ENCODE measurements around the gene PCTP.

DNA sequence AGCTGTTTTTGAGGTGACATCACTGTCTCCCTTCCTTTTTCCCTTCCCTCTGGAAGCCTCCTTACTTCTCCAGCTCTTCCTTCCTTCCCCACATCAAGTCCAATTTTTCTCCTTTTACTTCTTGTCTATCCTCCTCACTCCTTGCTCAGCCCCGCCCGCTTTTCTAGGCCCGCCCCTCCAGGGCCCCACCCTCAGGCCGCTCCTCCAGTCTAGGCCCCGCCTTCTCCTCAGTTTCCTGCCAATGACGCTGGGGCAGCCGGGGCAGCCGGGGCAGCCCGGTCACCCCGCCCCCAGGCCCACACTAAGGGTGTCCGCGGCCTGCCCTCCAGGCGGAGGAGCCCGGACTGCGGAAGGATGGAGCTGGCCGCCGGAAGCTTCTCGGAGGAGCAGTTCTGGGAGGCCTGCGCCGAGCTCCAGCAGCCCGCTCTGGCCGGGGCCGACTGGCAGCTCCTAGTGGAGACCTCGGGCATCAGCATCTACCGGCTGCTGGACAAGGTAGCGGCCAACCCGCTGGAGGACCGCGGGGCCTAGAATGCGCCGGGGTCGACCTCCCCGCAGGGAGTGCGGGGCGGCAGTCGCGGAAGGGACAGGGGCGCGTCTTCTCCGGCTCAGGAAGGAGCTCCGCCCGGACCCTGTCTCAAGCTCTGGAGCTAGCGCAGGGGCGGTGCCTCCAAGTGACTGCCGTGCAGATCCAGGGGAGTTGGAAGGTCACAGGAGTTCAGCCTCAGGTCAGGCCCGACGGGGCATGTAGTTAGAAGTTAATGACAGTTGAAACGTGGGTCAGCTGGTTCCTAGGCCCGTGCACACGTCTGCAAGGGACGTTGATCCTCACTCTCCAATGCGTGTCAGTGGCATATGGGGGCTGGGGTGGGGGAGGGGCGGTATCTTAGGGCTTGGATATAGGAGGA lies at the start of gene PCTP:
- TF ChIP-seq, protein P1, sequence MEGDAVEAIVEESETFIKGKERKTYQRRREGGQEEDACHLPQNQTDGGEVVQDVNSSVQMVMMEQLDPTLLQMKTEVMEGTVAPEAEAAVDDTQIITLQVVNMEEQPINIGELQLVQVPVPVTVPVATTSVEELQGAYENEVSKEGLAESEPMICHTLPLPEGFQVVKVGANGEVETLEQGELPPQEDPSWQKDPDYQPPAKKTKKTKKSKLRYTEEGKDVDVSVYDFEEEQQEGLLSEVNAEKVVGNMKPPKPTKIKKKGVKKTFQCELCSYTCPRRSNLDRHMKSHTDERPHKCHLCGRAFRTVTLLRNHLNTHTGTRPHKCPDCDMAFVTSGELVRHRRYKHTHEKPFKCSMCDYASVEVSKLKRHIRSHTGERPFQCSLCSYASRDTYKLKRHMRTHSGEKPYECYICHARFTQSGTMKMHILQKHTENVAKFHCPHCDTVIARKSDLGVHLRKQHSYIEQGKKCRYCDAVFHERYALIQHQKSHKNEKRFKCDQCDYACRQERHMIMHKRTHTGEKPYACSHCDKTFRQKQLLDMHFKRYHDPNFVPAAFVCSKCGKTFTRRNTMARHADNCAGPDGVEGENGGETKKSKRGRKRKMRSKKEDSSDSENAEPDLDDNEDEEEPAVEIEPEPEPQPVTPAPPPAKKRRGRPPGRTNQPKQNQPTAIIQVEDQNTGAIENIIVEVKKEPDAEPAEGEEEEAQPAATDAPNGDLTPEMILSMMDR (conservative IDR thresholded peaks at IDR 0.05 in 1 of 2, IDR thresholded peaks at IDR 0.05 in 1 of 2; ENCODE audit: extremely low read depth in 1 of 2, insufficient read depth in 1 of 2, low read depth in 1 of 2, low read length in 2 of 2), result peak; percentile 20 to 63
- no peak for TF ChIP-seq EZH2 (IDR thresholded peaks at IDR 0.05; ENCODE audit: borderline replicate concordance, low read length)

Data from mammary epithelial cell (primary cell).